SH-SY5Y (cell line): ENCODE data around the gene MEGF6.

ENCODE experiments used
- GATA2 ChIP-seq: IDR thresholded peaks from 2 replicates; pipeline ENCODE4 v1.6.1; 2011; ENCODE audit warnings: mild to moderate bottlenecking, low read depth, low read length
- GATA3 ChIP-seq: IDR thresholded peaks from 2 replicates; pipeline ENCODE4 v1.6.1; 2011; ENCODE audit warnings: low read depth, mild to moderate bottlenecking, low read length, moderate library complexity

GRCh38 chr1:3624200-3625136 lies 13.2 kb upstream of the MEGF6 start, which contains the start of gene TPRG1L:
- TF ChIP-seq GATA2, result no peak
- TF ChIP-seq GATA3, result no peak
